ENCODE results near the gene IYD.
A peak's percentile ranks its signal among the peaks of the same experiment; 100 is the strongest.

Gene IYD

DNA sequence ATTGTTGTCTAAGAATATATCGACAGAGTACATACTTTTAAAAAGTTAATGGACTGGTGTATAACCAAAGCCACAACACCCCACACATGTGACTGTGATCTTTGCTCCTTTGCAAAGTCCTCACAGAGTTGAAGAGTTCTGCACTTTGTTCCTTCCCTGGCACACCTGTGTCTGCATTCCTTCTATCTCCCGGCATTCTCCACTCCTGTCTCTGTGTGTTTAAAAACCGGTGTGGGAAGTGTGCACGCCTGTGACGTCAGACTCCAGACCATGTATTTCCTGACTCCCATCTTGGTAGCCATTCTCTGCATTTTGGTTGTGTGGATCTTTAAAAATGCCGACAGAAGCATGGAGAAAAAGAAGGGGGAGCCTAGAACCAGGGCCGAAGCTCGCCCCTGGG lies at the start of gene IYD:
TSS of gene IYD (plus strand) at position 251 of the 400 bp plus-strand sequence. CDS start at position 271, 20 bp downstream.
- no peak for DNase-seq (ENCODE audit: low read depth in 3 of 3)

- no peak for DNase-seq (ENCODE audit: low read depth in 3 of 3)
Measured at GRCh38 chr6:150319924-150320323, 48.9 kb upstream of the IYD start.

DNA sequence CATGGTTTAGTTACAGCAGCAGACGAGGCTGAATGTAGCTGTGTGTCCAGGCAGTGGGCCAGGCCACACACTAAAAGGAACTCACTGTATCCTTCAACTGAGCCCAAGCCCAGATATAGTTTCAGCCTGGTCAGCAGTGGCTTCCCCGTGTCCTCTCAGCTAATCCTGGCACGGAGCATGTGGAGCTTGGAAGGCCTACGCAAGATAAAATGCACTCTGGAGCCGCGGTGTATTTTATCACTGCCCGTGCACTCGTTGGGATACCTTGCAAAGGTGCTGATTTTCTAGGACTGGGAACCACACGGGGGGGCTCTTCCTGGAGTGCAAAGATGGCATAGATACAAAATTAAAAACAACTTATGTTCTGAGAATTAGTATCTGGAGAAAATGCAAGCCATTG lies 48.4 kb upstream of the IYD start:
- no peak for DNase-seq (ENCODE audit: low read depth in 3 of 3)

DNA sequence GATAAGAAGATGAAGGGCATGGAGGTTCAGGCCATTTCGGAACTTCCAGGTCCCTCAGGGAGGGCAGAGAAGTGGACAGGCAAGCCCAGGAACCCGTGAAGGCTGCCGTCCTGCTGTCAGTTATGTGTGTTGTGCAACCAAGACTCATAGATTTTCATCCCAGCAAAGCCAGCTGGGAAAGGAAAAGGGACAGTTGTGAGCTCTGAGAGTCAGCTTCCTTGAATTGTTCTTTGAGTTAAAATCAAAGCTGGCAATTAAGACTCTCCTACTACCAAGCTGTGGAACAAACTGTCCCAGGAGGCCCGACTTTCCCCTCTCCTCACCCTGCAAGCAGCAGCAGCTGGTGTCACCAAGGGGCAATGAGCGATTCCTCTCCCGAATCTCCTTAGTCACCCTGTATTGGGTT lies 46.3 kb upstream of the IYD start:
- no peak for DNase-seq (ENCODE audit: low read depth in 3 of 3)

- no peak for DNase-seq (ENCODE audit: low read depth in 3 of 3)
Measured at GRCh38 chr6:150323205-150323604, 45.6 kb upstream of the IYD start.

DNA sequence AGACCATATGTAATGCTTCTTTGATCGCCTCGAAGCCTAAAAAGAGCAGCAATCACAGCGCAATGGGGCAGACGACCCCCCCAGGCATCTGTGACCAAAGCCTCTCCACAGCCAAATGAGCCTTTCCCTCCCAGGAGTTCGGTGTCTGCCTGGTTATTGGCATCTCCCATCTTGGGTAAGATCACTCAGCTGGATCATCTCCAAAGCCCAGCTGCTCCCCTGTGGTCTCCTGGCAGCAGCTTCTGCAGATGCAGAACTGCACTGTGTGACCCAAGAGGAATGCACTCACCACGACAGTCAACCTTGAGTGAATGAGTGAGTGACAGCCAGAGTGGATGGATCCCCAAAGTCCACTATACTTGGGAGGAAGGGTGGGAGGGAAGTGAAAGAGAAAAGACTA lies 44.8 kb upstream of the IYD start:
- no peak for DNase-seq (ENCODE audit: low read depth in 3 of 3)

- DNase-seq (ENCODE audit: low read depth in 3 of 3), result no peak
Measured at GRCh38 chr6:150325066-150325772, 43.6 kb upstream of the IYD start.

- no peak for DNase-seq (ENCODE audit: low read depth in 3 of 3)
Measured at GRCh38 chr6:150327117-150327774, 41.6 kb upstream of the IYD start.

DNA sequence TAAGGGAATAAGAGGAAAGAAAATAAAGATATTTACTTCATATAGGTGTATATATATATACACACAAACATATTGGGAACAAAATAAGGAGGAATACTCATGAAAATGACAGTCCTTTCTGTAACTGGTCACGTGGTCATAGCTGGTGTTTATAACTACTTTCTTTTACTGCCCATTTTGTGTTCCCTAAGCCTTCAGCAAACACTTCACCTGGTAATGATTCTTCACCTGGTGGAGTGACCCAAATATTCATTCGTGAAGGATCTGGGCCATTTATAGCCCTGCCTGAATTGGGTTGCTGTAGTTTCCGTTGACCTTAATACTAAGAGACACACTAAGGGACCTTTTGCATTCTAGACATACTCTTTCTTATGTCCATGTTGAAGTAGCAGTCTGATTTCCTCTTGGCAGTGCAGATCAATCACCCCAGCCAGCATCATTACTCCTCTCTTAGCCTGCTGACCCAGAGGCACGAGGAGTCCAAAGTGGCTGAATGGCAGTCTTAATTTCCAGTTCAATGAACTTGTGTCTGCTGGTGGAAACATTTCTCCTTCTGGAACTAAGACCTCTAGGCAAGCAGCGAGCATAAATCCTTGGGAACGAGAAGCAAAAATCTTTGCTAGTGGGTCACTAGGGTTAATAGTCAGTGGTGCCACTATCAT lies 39.9 kb upstream of the IYD start:
- DNase-seq (ENCODE audit: low read depth in 3 of 3), result no peak

DNA sequence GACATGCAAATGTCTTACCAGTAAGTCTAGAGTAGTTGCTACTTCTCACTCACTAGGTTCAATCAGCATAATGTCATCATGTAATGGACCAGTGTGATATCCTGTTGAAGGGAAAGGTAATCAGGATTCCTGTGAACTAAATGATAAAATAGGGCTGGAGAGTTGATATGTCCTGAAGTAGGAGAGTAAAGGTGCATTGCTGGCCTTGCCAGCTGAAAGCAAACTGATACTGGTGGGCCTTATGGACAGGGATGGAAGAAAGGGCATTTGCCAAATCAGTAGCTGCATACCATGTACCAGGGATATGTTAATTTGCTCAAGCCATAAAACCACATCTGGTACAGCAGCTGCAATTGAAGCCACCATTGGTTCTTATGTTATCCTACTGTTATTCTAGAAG lies 37.5 kb upstream of the IYD start:
- no peak for DNase-seq (ENCODE audit: low read depth in 3 of 3)

DNA sequence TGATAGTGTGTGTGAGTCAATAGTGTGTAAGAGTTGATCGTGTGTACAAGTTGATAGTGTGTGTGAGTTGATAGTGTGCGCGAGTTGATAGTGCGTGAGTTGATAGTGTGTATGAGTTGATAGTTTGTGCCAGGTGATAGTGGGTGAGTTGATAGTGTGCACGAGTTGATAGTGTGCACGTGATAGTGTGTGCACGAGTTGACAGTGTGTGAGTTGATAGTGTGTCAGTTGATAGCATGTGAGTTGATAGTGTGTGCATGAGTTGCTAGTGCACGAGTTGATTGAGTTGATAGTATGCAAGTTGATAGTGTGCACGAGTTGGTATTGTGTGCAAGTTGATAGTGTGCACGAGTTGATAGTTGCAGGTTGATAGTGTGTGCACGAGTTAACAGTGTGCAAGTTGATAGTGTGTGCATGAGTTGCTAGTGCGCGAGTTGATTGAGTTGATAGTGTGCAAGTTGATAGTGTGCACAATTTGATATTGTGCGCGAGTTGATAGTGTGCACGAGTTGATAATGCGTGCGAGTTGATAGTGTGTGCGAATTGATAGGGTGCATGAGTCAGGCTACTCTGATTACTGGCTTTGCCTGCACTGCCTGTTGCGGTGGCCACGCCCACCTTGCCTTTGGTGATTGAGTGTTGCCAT lies 35.8 kb upstream of the IYD start:
- DNase-seq (ENCODE audit: low read depth in 3 of 3), result no peak

- no peak for DNase-seq (ENCODE audit: low read depth in 3 of 3)
Measured at GRCh38 chr6:150333585-150333941, 35.2 kb upstream of the IYD start.

DNA sequence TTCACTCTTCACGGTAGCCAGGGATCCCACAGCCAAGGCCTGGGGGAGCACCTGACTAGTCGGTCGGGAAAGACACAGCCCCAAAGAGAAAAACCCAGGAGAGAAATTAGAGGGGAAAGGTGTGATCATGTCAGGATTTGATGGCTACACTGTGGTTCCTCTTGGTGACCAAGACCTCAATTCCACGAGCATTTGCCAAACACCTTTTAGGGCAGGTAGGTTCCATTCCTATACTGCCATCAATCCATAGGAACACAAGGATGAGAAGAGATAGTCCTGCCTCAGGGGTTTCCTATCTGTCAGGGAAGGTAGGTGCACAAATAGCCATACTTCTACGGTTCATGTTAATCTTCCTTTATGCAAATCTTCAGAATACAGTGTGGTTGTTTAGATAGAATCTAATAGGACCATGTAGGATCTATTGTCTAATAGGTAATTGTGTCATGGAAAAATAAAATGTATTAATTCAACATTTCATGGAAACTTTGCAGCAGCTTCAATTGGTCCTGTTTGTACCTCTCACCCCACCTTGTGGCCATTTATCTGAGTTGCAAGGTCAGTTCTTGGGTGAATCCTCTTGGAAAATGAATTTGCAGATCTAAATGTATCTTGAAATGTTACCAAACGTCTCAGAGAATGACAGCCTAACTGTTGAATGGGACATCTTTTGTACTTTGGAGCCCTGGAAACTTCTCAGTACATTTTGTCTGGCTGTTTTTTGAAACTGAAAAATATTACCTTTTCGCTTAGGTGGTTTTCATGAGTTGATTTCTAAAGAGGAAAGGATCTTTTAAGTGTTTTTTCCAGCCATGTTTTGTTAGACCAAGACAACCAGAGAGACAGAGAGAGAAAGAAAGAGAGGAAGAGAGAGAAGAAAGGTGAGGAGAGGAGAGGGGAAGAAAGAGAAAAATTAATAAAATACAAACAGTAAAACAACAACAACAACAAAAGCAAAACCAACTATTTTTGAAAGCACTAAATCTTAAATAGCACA lies 33.7 kb upstream of the IYD start:
- DNase-seq (ENCODE audit: low read depth in 3 of 3), result peak in 1 of 3 donors; percentile 16

DNA sequence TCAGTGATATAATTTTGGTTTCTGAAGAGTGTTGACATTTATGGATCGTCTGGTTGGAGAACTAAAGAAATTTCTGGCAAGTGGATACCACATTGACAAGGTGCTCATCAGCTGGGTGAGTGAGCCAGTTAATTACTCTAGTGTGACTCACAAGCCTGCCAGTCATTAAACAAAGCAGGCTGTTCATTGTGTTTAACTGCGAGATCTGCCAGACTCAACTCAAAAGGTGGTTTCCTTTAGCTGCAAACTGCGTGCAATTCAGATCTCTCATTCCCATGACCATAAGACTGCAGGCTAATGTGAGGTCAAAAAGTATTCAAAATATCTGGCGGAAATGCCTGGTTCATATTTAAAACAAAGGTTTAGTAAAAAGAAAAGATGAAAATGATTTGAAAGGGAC lies 32.5 kb upstream of the IYD start:
- no peak for DNase-seq (ENCODE audit: low read depth in 3 of 3)

DNA sequence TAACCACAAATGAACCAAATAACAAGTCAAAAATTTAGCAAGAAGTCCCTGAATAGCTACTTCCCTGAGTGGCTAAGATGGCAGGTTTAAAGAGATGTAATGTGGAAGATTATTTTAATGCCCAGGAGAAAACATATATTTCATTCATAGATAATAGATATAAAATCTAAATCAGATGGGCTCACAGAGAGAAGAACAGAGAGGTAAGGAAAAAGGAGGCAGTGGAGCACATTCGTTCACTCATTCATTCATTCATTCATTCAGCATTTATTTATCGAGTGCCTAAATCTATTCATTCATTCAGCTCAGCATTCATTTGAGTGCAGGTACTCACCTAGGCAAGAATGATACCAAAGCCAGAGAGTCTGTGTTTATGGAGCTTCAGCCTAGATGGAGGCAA lies 32.1 kb upstream of the IYD start:
- no peak for DNase-seq (ENCODE audit: low read depth in 3 of 3)

- no peak for DNase-seq (ENCODE audit: low read depth in 3 of 3)
Measured at GRCh38 chr6:150342126-150342525, 26.7 kb upstream of the IYD start.

GRCh38 chr6:150343434-150343833 lies 25.4 kb upstream of the IYD start:
- DNase-seq (ENCODE audit: low read depth in 3 of 3), result no peak

- DNase-seq (ENCODE audit: low read depth in 3 of 3), result no peak
Measured at GRCh38 chr6:150345781-150346180, 23.0 kb upstream of the IYD start.

DNA sequence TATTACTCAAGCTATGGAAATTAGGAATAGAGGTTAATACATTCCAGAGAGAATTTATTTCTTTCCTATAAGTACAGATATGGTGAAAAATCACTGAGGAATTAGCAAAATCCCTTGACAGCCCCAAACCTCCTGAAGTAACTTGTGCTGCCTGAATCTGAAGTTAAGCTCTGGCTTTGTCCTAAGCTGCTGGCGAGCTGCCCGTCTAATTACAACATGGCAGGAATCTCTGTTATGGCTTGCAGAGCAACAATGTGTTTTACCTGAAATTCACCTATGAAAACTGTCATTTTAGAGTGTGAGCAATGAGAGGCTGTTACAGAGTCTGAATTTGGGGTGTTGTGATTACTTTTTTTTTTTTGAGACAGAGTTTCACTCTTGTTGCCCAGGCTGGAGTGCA lies 22.5 kb upstream of the IYD start:
- no peak for DNase-seq (ENCODE audit: low read depth in 3 of 3)

DNA sequence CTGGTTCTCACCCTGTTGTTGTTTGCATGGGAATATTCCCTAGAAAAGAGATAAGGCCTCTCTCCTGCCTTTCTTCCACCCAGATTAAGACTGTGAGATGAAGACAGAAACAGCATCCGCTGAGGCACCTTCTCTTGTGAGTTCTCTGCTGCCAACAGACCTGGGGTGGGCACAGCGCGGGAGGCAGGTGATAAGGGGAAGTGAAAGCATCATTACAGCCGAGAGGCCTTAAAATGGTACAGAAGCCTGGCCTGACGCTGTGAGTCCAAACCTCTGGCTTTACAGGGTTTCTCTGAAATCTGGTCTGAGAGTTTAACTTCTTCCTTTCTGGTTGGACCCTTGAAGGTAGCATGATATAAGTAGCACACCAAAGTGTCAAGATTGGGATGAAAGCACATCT lies 21.0 kb upstream of the IYD start:
- DNase-seq (ENCODE audit: low read depth in 3 of 3), result no peak

DNA sequence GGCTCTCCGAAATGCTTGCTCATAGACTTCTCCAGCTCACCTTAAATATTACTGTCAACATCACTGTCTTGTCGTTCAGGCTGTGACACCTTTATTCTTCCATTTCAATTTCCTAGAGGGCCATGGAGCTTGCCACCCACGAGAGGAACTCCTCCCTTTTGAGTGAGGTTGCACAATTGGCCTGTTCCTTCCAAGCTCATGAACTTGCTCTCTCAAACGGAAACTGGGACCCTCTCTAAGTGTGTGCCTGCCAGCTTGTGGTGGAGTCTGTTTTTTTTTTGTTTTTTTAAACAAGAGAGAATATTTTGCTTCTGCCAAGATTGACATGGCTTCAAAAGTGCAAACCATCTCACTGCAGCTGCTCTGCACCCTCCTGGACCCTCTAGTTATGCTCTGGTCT lies 19.3 kb upstream of the IYD start:
- DNase-seq (ENCODE audit: low read depth in 3 of 3), result no peak

All from stimulated activated CD4-positive, alpha-beta T cell treated with anti-CD3 and anti-CD28 coated beads, TNF-alpha, amount 100 ng/mL, for 48 hours (primary cell).